Activated CD8-positive, alpha-beta memory T cell treated with anti-CD3 and anti-CD28 coated beads, Interleukin-2, amount 10 ng/mL, durations not matched to agents 7 days and 5 days (primary cell): ENCODE data around the gene HIGD1A. TPM values are rescaled to one million over a fixed set of nuclear protein-coding genes. Genes with fewer than 3 reads are reported as not detected.
A peak's percentile ranks its signal among the peaks of the same experiment; 100 is the strongest.

ENCODE experiments used
- ATAC-seq: fragments of 150-1000 bp; cut with Tn5 transposase; one replicate; pipeline ENCODE4 v1.10.0; 2021; ENCODE audit warnings: moderate library complexity
- CTCF ChIA-PET: fragments of 350-600 bp; sonication (Branson Sonifier 250); formaldehyde crosslinking; loops from one replicate; lab custom pipeline; 2021; ENCODE audit warnings: antibody characterized with exemption; lab: Charles Lee
- DNase-seq: peaks from one replicate; pipeline ENCODE4 v3.0.0-alpha.2; 2020
- H3K27ac Mint-ChIP-seq: one replicate; pipeline ENCODE4 v1.8.0; 2021; ENCODE audit warnings: mild to moderate bottlenecking, mixed read lengths
- H3K27me3 Mint-ChIP-seq: one replicate; pipeline ENCODE4 v1.8.0; 2021; ENCODE audit warnings: mixed read lengths
- H3K36me3 Mint-ChIP-seq: one replicate; pipeline ENCODE4 v1.8.0; 2021; ENCODE audit warnings: mild to moderate bottlenecking, mixed read lengths
- H3K4me1 Mint-ChIP-seq: one replicate; pipeline ENCODE4 v1.8.0; 2021; ENCODE audit warnings: mixed read lengths
- H3K4me3 Mint-ChIP-seq: one replicate; pipeline ENCODE4 v1.8.0; 2021; ENCODE audit warnings: mild to moderate bottlenecking, moderate library complexity, mixed read lengths
- H3K9me3 Mint-ChIP-seq: one replicate; pipeline ENCODE4 v1.8.0; 2022; ENCODE audit warnings: low read depth, mixed read lengths
- total RNA-seq, 2 experiments: library from RNA; stranded (reverse); gene quantifications; one replicate each; pipeline ENCODE4 v1.2.3, GENCODE V29; 2021

Gene HIGD1A
- total RNA-seq, 2 experiments from 2014 or later = 53.6 to 71.1 TPM

DNA sequence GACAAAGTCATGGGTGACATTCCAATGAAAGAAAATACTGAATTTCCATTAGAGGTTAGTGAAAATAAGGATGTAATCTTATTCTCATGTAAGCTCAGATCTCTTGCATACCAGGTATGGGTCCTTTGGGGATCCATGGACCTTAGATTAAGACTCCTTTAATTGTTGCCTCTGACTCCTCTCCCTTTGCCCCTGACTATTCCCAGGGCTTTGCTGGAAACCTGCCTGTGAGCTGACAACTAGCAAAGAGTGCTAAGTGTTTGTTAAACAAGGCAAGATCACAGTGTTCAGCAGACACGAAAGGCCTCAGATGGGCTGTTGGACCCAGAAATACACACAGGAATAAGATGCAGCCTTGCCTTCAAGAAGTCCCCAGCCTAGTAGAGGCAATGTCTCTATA is 37.0 kb upstream of the HIGD1A start:
- Mint-ChIP-seq H3K36me3 (no peaks in the 10 kb centered on the region), H3K9me3 (no peaks in the 10 kb centered on the region), H3K4me3 (no peak overlapping the region), H3K4me1 (peaks cover 5% of the 10 kb centered on the region), H3K27me3 (peaks cover 2% of the 10 kb centered on the region), H3K27ac (no peak overlapping the region)
- DNase-seq = no peak
- no peak for ATAC-seq
- CTCF ChIA-PET = interaction anchor here (3.1 kb wide), 1 partner anchor 11 kb away, joined by 11 read pairs; no protein-coding TSS in a partner anchor

DNA sequence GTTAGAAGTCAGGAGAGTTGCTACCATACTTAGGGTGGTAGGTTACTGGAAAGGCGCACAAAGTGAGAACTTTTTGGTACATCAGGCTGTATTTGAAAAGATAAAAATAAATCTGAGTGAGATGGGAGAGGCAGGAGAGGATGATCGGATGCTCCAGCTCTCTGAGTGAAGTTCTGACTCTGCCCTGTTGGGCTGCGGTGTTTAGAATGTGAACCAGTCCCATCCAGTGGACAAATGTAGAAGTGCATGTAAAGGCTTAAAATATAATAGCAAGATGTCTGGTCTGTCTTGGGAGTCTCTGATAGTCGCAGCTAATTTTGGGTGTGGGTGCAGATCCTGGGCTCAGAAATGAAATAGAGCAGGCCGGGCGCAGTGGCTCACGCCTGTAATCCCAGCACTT is 35.3 kb upstream of the HIGD1A start:
- Mint-ChIP-seq H3K4me1 (peaks cover 3% of the 10 kb centered on the region), H3K4me3 (no peak overlapping the region), H3K27me3 (peaks cover 7% of the 10 kb centered on the region), H3K9me3 (no peaks in the 10 kb centered on the region), H3K27ac (no peak overlapping the region), H3K36me3 (no peaks in the 10 kb centered on the region)
- ATAC-seq (peak; percentile 96), DNase-seq (peak; percentile 54)
- CTCF ChIA-PET = interaction anchor here (0.7 to 3.1 kb wide), 15 partner anchors 9 to 91 kb away, joined by 3 to 15 read pairs (median 7); partner anchors contain the start of gene HIGD1A

DNA sequence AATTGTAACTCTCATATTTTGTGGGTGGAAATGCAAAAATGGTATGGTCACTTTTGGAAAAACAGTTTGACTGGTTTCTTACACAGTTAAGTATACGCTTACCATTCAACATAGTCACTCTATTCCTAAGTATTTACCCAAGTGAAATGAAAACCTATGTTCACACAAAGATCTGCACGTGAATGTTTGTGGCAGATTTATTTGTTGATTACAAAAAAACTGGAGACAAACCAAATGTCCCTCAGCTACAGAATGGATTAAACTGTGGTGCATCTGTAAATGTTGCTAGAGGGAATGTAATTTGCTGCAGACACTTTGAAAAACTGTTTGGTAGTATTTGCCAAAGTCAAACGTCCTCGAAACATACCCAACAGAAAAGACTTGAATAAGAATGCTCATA is 34.3 kb upstream of the HIGD1A start:
- no peaks in the 10 kb centered on the region for H3K9me3 Mint-ChIP-seq
- H3K27me3 Mint-ChIP-seq = peaks cover 5% of the 10 kb centered on the region
- peaks cover 3% of the 10 kb centered on the region for H3K4me1 Mint-ChIP-seq
- no peaks in the 10 kb centered on the region for H3K36me3 Mint-ChIP-seq
- CTCF ChIA-PET = interaction anchor here (1.0 to 3.1 kb wide), 8 partner anchors 14 to 56 kb away, joined by 4 to 11 read pairs (median 8); partner anchors contain the start of gene HIGD1A
- no peak overlapping the region for H3K27ac Mint-ChIP-seq
- ATAC-seq (no peak), DNase-seq (no peak)
- no peak overlapping the region for H3K4me3 Mint-ChIP-seq

DNA sequence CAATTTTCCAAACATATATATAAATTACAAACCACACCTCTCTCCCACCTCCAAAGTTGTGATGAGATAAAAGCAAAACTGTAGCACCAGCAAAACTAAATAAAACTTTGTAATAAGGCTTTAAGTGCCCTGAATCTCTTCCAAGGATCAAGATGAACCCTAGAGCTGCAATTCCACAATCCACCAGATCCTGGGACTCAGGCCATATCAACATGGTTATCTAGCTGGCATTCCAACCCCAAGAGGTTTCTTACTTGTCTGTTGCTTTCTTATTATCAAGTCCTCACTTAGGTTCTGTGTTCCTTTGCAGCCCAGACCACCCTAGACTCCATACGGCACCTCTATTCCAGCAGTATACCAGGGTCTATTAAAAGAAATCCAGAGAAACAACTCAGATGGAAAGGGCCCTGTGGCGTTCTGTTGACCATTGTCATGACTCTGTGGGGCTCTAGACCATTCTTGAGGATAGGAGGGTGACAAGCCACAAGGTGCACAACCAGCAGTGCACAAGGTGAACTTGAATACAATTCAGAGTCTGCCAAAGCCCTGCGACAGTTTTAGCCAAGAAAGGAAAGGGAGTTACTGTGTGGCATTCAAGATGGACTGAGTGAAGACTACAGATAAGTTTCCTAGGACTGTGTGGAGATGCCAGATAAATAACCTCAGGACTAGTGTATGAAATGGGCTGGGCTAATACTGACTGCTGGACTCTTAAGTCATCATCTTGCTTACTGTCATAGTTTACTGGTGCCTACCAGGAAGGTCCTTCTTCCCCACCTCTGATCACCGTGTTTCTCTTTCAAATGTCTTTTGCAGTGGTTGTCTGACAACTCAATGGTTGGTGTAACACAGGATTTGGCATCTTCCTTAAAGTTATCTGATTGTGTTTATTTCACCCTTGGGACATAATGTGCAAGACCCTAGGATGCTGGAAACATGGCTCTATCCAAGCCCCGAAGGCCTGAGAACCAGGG is 32.1 kb upstream of the HIGD1A start:
- H3K4me3 Mint-ChIP-seq = no peak overlapping the region
- peaks cover 6% of the 10 kb centered on the region for H3K4me1 Mint-ChIP-seq
- CTCF ChIA-PET = no interaction called here
- no peaks in the 10 kb centered on the region for H3K36me3 Mint-ChIP-seq
- peaks cover 5% of the 10 kb centered on the region for H3K27me3 Mint-ChIP-seq
- ATAC-seq (no peak), DNase-seq (no peak)
- H3K9me3 Mint-ChIP-seq = no peaks in the 10 kb centered on the region
- no peak overlapping the region for H3K27ac Mint-ChIP-seq

DNA sequence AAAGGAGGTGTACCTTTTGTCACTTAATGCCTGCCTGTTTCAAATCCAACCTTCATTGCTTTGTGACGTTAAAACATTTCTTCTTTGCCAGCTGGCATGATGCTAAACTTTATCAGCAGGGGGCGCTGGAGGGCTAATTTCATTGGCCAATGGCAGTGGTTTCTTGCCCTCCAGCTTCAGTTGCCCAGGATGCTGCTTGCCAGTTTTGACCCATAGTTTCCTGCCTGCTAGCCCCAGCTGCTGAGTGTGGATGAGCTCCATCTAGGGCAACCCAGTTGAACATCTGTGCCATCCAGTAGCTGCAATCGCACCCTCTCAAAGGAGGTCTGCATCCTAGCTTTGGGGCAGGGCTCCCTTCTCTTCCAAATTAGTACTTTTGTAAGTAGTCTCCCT is 27.0 kb upstream of the HIGD1A start:
- ATAC-seq (peak; percentile 87), DNase-seq (peak; percentile 89)
- Mint-ChIP-seq H3K4me1 (peaks cover 9% of the 10 kb centered on the region), H3K4me3 (no peak overlapping the region), H3K27me3 (peaks cover 26% of the 10 kb centered on the region), H3K9me3 (no peaks in the 10 kb centered on the region), H3K36me3 (no peaks in the 10 kb centered on the region), H3K27ac (no peak overlapping the region)
- CTCF ChIA-PET = interaction anchor here (0.7 to 3.4 kb wide), 25 partner anchors 8 to 640 kb away, joined by 3 to 27 read pairs (median 4); no protein-coding TSS in a partner anchor

DNA sequence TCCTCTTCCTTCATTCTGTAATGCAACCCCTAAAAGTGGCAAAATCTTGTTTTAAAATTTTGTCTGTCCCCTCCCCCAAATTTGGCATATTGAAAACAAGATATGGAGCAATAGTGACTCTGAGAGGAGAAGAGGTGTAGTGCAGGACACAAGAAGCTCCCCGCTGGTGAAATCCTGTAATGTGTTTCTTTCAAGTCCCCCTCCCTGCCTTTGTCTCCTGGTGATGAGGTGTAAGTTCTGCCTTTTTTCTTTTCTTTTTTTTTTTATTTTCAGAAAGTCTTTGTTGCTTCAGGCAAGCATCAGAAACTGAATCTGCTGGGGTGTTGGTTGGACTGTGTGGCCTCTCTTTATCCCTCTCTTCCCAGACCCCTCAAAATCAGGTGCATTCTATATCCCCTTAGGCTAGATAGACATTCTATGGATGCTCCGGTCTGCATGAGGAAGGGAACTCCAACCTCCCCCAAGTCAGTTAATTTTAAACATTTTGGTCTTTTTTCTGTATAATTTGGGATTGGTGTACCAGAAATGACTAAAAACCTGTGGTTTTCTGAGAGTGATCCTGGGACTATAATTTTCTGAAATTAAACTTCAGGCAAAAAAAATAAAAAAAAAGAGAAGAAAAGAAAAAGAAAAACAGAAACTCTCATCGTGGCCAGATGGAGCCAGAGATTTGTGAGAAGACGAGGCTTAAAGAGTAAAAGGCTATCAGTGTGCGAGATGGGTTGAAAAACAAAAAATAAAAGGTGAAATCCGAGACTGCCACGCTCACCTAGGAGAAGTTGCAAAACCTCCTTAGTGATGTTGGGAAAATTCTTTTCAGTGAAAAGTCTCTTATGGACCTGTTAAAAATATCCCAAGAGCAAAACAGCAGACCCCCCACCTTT is 26.4 kb upstream of the HIGD1A start:
- Mint-ChIP-seq H3K27me3 (peaks cover 31% of the 10 kb centered on the region), H3K27ac (no peak overlapping the region), H3K4me1 (peaks cover 9% of the 10 kb centered on the region), H3K9me3 (no peaks in the 10 kb centered on the region), H3K36me3 (no peaks in the 10 kb centered on the region), H3K4me3 (no peak overlapping the region)
- DNase-seq = no peak
- CTCF ChIA-PET = interaction anchor here (0.7 to 3.4 kb wide), 28 partner anchors 9 to 639 kb away, joined by 3 to 27 read pairs (median 4); no protein-coding TSS in a partner anchor
- ATAC-seq = peak; percentile 36

DNA sequence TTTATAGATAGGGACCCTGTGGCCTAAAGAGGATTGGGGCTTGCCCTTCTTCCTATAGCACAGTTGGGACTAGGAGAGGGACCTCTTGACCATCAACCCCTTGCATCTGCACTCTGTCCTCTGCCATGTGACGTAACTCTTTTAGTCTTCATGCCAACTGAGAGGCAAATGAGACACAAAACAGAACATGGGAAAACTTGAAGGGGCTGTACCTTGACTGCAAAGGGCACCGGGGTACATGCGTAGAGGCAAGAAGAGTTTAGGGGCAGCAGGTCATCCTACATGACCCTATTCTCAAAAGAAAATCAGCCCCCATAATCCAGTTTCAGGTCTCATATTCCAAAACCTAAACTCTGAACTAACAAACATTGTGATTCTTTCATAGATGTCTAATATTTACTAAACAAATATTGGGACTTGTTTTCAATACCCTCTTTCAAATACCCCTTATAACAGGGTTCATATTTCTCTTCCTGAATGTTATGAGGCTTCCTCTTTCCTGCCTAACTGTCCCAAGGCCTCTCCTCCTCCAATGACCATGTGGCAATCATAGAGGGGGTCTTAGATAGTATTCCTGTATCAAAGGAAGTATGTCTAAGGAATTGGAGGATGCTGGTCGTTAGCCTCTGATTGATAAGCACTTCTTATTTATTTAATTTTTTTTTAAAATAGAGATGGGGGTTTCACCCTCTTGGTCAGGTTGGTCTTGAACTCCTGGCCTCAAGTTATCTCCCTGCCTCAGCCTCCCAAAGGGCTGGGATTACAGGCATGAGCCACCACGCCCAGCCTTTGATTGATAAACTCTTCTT is 25.5 kb upstream of the HIGD1A start:
- Mint-ChIP-seq H3K27me3 (peaks cover 32% of the 10 kb centered on the region), H3K9me3 (no peaks in the 10 kb centered on the region), H3K4me3 (no peak overlapping the region), H3K4me1 (peaks cover 9% of the 10 kb centered on the region), H3K27ac (no peak overlapping the region), H3K36me3 (no peaks in the 10 kb centered on the region)
- CTCF ChIA-PET = interaction anchor here (0.7 to 3.4 kb wide), 14 partner anchors 10 to 88 kb away, joined by 3 to 27 read pairs (median 4); no protein-coding TSS in a partner anchor
- ATAC-seq = no peak
- no peak for DNase-seq

DNA sequence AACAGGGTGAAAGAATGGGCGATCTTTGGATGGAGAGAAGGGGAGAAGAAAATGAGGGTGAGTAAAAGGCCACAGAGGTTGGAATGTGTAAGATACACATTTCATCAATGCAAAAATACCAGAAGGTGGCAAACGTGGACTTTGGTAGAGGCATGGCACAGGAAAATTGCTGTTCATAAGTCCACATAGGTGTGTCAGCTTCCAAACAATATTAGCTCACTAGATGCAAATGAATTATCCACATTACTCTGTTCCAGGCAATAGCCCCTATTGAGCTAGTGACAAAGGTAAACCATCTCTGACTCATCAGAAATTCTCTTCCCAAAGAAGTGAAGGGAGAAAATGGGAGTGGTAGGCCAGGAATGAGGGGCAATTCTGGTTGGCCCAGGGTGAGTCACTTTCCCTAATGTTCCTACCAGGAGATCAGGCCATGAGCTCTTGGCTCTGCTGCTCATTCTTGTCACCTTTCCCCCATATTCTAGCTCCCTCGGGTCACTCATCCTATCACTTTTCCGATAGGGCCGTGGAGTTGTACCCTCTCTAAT is 24.9 kb upstream of the HIGD1A start:
- H3K27me3 Mint-ChIP-seq = peaks cover 34% of the 10 kb centered on the region
- no peak overlapping the region for H3K4me3 Mint-ChIP-seq
- H3K27ac Mint-ChIP-seq = no peak overlapping the region
- peaks cover 9% of the 10 kb centered on the region for H3K4me1 Mint-ChIP-seq
- H3K36me3 Mint-ChIP-seq = no peaks in the 10 kb centered on the region
- CTCF ChIA-PET = interaction anchor here (1.2 kb wide), 2 partner anchors 32 to 49 kb away, joined by 3 read pairs; no protein-coding TSS in a partner anchor
- no peak for DNase-seq
- no peaks in the 10 kb centered on the region for H3K9me3 Mint-ChIP-seq
- no peak for ATAC-seq

DNA sequence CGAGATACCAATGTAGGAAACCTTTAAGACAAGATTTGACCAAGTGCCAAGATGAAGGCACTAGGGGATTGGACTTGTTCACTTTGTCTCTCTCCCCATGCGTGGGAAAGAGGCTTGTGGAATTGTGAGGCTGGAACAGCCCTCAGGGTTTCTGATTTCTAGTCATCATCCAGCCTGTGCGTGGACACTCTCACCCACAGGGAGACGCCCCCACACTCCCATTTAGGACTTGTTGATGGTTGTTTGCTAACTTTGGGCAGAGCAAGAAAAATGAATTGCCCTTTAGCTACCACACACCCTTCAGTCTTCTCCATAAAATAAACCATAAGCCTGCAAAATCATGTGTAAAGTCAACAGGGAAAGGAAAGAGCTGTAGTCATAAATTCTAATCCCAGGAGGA is 23.4 kb upstream of the HIGD1A start:
- DNase-seq (no peak), ATAC-seq (no peak)
- peaks cover 16% of the 10 kb centered on the region for H3K4me1 Mint-ChIP-seq
- H3K9me3 Mint-ChIP-seq = no peaks in the 10 kb centered on the region
- H3K27me3 Mint-ChIP-seq = peaks cover 34% of the 10 kb centered on the region
- no peak overlapping the region for H3K4me3 Mint-ChIP-seq
- H3K36me3 Mint-ChIP-seq = no peaks in the 10 kb centered on the region
- CTCF ChIA-PET = no interaction called here
- H3K27ac Mint-ChIP-seq = no peak overlapping the region

DNA sequence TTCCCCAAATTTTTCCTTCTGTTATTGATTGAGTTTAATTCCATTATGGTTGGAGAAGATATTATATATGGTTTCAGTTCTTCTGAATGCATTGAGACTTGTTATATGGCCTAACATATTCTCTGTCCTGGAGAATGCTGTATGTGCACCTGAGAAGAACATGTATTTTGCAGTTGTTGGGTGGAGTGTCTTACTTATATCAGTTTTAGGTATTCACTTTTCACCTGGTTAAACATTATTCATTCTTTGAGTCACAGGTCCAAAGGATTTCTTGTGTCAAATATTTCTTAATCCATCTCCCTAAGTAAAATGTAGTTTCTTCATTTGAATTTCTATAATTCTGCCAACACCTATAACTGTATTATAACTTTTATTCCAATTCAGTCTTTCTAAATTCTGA is 22.7 kb upstream of the HIGD1A start:
- CTCF ChIA-PET = no interaction called here
- Mint-ChIP-seq H3K27ac (no peak overlapping the region), H3K9me3 (no peaks in the 10 kb centered on the region), H3K27me3 (peaks cover 34% of the 10 kb centered on the region), H3K4me1 (peaks cover 16% of the 10 kb centered on the region), H3K36me3 (no peaks in the 10 kb centered on the region), H3K4me3 (no peak overlapping the region)
- ATAC-seq = no peak
- DNase-seq = no peak

DNA sequence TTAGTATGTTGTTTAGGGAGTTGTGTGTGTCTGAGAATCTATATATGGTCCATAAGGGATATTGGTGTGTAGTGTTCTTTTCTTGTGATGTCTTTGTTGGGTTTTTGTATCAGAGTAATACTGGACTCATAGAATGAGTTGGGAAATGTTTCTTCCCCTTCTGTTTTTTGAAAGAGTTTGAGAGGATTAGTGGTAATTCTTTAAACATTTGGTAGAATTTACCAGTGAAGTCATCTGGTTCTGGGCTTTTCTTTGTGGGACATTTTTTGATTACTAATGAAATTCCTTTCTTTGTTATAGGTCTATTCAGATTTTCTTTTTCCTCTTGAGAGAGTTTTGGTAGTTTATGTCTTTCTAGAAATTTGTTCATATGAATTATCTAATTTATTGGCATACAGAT is 21.9 kb upstream of the HIGD1A start:
- no peak overlapping the region for H3K4me3 Mint-ChIP-seq
- ATAC-seq = no peak
- no peak for DNase-seq
- no peak overlapping the region for H3K27ac Mint-ChIP-seq
- H3K27me3 Mint-ChIP-seq = peaks cover 34% of the 10 kb centered on the region
- no peaks in the 10 kb centered on the region for H3K36me3 Mint-ChIP-seq
- peaks cover 10% of the 10 kb centered on the region for H3K4me1 Mint-ChIP-seq
- H3K9me3 Mint-ChIP-seq = no peaks in the 10 kb centered on the region
- CTCF ChIA-PET = no interaction called here

DNA sequence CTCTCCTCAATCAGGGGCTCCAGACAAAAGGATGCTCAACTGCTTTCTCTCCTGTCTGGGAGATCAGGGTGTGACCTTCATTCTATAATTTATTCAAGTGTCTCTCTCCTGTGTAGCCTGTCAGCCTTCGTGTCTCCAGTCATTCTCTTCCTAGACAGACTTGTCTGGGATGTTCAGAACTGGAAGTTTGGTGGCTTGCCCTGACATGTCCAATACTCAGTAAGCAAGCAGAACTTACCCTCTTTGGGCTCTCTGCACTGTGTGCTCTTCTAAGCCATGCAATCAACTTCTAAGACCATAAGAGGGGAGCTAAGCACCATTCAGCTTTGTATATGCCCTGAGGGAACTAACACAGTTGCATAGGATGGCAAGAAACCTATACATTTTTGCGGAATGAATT is 19.1 kb upstream of the HIGD1A start:
- Mint-ChIP-seq H3K36me3 (no peaks in the 10 kb centered on the region), H3K27me3 (peaks cover 24% of the 10 kb centered on the region), H3K4me3 (no peak overlapping the region), H3K4me1 (peaks cover 7% of the 10 kb centered on the region), H3K27ac (no peak overlapping the region), H3K9me3 (no peaks in the 10 kb centered on the region)
- CTCF ChIA-PET = no interaction called here
- DNase-seq = no peak
- ATAC-seq = no peak
